ENCODE results near the gene RRP1. TPM values are rescaled to one million over a fixed set of nuclear protein-coding genes. Genes with fewer than 3 reads are reported as not detected.

The RRP1 gene
- total and polyA plus RNA-seq, 10 of the 15 experiments (the other 5 are each of a cell fraction or from before 2014, with no cell fraction given), result 0.34 to 70.8 (median 35.1) TPM

DNA sequence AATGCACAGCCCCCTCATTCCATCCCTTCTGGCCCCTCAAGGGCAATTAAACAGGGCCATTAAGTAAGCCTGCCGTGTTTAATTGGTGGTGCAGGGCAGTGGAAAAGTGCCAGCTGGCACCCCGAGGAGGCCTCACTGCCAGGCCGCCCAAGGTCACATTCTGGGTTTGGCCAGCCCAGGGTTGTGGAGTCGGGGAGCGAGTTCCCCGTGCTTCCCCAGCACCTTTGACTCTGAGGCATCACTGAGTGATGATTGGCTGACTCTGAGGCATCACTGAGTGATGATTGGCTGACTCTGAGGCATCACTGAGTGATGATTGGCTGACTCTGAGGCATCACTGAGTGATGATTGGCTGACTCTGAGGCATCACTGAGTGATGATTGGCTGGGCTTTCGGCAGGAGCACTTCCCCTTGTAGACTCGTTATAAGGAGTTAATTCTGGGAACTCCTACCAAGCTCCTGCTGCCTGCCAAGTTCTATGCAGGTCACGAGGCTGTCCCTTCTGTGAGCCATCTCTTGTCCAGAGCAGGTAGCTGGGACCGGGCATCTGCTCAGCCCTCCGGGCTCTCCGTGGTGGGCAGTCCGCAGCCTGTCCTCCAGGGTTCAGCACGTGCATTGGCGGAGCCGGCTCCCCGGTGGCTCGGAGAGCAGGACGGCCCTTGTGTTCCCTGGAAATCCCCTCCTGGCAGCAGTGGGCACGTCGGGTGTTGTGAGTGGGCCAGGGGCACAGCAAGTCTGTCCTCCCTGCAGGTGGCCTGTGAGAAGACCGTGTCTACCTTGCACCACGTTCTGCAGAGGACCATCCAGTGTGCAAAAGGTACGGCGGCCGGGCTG, 34.2 kb upstream of the RRP1 start (continued):
- TF ChIP-seq TCF3 (IDR thresholded peaks at IDR 0.05; ENCODE audit: borderline replicate concordance, insufficient read depth, low read depth, low read length) (0 out of 2 replicates have a peak, but pooled peaks have one; percentile 44), SP1 (IDR thresholded peaks at IDR 0.05; ENCODE audit: low read depth, low read length) (peak; percentile 81), RB1 (IDR thresholded peaks at IDR 0.05; ENCODE audit: borderline replicate concordance) (no peak)
- TF ChIP-seq, protein P1, sequence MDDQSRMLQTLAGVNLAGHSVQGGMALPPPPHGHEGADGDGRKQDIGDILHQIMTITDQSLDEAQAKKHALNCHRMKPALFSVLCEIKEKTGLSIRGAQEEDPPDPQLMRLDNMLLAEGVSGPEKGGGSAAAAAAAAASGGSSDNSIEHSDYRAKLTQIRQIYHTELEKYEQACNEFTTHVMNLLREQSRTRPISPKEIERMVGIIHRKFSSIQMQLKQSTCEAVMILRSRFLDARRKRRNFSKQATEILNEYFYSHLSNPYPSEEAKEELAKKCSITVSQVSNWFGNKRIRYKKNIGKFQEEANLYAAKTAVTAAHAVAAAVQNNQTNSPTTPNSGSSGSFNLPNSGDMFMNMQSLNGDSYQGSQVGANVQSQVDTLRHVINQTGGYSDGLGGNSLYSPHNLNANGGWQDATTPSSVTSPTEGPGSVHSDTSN (IDR thresholded peaks at IDR 0.05; ENCODE audit: insufficient replicate concordance, low read depth, low read length), result peak; percentile 56

DNA sequence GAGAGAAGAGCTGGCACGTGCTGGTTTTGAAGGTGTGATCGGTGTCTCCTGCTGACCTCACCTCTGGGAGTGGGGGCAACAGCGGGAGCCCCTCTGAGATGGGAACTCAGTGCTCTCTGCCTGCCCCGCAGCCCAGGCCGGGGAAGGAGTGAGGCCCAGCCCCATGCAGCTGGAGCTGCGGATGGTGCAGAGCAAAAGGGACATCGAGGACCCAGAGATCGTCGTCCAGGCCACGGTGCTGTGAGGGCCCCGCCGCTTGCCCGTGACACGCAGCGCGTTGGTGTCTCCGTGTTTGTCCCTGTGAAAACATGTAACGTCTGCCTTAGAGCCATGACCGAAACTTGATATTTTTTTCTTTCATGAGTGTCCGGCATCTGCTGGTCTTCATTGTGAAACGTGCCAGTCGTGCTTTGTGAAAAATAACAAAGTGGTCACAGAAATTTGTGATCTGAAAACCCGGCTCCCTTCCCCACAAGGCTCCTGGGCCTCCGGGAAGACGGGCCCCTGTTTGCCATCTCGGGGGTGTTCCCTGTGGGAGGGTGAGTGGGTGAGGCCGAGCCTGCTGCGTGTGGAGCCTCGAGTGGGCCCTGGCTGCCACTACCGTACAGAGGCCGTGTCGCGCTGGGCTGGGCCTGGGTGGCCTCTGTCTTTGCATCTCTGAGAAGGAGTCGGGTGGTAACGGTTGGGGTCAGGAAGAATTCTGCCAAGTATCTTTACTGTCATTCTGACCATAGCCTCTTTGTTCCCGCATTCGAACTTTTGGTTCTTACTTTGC, 33.4 kb upstream of the RRP1 start:
- Histone ChIP-seq H3K4me3 (no peak overlapping the region), H3K27me3 (replicated peaks in 1 of 2; ENCODE audit: control insufficient read depth in 2 of 2, insufficient read depth in 2 of 2, low read length in 1 of 2) (no peaks in the 10 kb centered on the region), H3K27ac (ENCODE audit: control insufficient read depth, insufficient read depth) (no peak overlapping the region), H3K4me1 (ENCODE audit: control insufficient read depth, insufficient read depth, low read length) (no peaks in the 10 kb centered on the region), H3K36me3 (ENCODE audit: control insufficient read depth in 2 of 2, insufficient read depth in 2 of 2, low read length in 1 of 2) (peaks cover 11 to 37% of the 10 kb centered on the region in 2 experiments; a peak in 3 of 4 replicates), H3K9ac (ENCODE audit: control insufficient read depth, insufficient read depth, low read length) (no peak overlapping the region), H2AFZ (ENCODE audit: control insufficient read depth, low read depth, low read length) (no peak overlapping the region), H4K20me1 (ENCODE audit: control insufficient read depth, insufficient read depth) (no peaks in the 10 kb centered on the region), H3K9me3 (replicated peaks; ENCODE audit: control insufficient read depth, insufficient read depth, low read length) (no peaks in the 10 kb centered on the region), H3K4me2 (ENCODE audit: control insufficient read depth, insufficient read depth) (no peak overlapping the region), H3K79me2 (ENCODE audit: control insufficient read depth, insufficient read depth, low read length) (no peaks in the 10 kb centered on the region)
- POLR2A ChIA-PET, result no interaction called here
- FAIRE-seq (no peak), DNase-seq (ENCODE audit: low read depth, low spot score) (no peak), ATAC-seq (no peak)
- in situ Hi-C loops (cut with MboI) (no loop called here), intact Hi-C loops (cut with micrococcal nuclease; ENCODE audit: unreplicated experiment) (no loop called here)
- 95% methylated on average over 37 of the region's 37 CpGs for WGBS (ENCODE audit: insufficient coverage, insufficient replicate concordance, low lambda C conversion rate, missing lambda C conversion rate)
- RAD21 ChIA-PET (ENCODE audit: unreplicated experiment), result no interaction called here
- BruUV-seq (replicated peaks), result no TSS peak
- CTCF ChIA-PET, result no interaction called here
- SMC1A ChIA-PET (ENCODE audit: uncharacterized antibody, unreplicated experiment), result no interaction called here
- TF ChIP-seq, protein P2, sequence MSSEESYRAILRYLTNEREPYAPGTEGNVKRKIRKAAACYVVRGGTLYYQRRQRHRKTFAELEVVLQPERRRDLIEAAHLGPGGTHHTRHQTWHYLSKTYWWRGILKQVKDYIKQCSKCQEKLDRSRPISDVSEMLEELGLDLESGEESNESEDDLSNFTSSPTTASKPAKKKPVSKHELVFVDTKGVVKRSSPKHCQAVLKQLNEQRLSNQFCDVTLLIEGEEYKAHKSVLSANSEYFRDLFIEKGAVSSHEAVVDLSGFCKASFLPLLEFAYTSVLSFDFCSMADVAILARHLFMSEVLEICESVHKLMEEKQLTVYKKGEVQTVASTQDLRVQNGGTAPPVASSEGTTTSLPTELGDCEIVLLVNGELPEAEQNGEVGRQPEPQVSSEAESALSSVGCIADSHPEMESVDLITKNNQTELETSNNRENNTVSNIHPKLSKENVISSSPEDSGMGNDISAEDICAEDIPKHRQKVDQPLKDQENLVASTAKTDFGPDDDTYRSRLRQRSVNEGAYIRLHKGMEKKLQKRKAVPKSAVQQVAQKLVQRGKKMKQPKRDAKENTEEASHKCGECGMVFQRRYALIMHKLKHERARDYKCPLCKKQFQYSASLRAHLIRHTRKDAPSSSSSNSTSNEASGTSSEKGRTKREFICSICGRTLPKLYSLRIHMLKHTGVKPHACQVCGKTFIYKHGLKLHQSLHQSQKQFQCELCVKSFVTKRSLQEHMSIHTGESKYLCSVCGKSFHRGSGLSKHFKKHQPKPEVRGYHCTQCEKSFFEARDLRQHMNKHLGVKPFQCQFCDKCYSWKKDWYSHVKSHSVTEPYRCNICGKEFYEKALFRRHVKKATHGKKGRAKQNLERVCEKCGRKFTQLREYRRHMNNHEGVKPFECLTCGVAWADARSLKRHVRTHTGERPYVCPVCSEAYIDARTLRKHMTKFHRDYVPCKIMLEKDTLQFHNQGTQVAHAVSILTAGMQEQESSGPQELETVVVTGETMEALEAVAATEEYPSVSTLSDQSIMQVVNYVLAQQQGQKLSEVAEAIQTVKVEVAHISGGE (CRISPR knock-in tag; IDR thresholded peaks at IDR 0.05), result no peak
- TF ChIP-seq ZSCAN29 (IDR thresholded peaks at IDR 0.05) (no peak), NR2C2 (IDR thresholded peaks at IDR 0.05; ENCODE audit: borderline replicate concordance, control insufficient read depth, insufficient read length, low read depth) (no peak), IKZF2 (IDR thresholded peaks at IDR 0.05) (no peak), HDGF (IDR thresholded peaks at IDR 0.05) (no peak)
- TF ChIP-seq, protein P3, sequence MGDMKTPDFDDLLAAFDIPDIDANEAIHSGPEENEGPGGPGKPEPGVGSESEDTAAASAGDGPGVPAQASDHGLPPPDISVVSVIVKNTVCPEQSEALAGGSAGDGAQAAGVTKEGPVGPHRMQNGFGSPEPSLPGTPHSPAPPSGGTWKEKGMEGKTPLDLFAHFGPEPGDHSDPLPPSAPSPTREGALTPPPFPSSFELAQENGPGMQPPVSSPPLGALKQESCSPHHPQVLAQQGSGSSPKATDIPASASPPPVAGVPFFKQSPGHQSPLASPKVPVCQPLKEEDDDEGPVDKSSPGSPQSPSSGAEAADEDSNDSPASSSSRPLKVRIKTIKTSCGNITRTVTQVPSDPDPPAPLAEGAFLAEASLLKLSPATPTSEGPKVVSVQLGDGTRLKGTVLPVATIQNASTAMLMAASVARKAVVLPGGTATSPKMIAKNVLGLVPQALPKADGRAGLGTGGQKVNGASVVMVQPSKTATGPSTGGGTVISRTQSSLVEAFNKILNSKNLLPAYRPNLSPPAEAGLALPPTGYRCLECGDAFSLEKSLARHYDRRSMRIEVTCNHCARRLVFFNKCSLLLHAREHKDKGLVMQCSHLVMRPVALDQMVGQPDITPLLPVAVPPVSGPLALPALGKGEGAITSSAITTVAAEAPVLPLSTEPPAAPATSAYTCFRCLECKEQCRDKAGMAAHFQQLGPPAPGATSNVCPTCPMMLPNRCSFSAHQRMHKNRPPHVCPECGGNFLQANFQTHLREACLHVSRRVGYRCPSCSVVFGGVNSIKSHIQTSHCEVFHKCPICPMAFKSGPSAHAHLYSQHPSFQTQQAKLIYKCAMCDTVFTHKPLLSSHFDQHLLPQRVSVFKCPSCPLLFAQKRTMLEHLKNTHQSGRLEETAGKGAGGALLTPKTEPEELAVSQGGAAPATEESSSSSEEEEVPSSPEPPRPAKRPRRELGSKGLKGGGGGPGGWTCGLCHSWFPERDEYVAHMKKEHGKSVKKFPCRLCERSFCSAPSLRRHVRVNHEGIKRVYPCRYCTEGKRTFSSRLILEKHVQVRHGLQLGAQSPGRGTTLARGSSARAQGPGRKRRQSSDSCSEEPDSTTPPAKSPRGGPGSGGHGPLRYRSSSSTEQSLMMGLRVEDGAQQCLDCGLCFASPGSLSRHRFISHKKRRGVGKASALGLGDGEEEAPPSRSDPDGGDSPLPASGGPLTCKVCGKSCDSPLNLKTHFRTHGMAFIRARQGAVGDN (IDR thresholded peaks at IDR 0.05), result no peak

Data from GM12878 (cell line).